SW 1271 (cell line): ENCODE measurements around the gene ZNF407.

ENCODE experiments used
- DNase-seq, 2 experiments: peaks; one replicate each; lab custom pipeline; 2025; lab: John Stamatoyannopoulos, UW

The ZNF407 gene

GRCh38 chr18:74790451-74790850, 192.8 kb downstream of the ZNF407 start:
- no peak for DNase-seq

DNA sequence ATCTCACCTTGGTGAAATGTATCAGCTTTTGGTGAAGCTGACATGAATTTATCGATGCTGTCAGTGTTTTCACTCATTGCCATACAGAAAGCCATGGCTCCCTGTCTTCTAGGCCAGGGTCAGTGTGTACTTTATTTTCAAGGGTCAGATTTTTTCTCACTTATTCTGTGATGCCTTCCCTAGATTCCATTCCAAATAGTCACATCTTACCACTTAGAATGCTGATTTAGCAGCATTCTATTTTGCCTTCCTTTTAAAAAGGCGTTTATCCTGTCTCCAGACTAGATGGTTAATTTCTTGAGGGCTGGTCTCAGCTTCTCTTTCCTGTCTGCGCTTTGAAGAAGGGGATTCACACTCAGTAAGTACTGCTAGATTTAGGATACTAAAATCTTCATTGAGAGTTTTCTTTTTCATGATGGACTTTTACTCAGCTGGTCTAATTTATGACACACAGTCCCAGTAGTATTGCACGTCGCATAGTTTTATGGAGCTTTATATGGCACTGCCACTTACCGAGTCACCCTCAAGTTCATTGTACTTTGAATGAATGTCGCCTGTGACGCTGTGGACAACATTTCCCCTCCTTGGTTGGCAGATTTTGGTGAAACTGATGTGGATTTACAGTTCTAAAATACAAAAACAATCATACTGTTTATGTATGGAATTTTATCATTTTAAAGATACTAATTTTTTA, 194.0 kb downstream of the ZNF407 start:
- no peak for DNase-seq

GRCh38 chr18:74793746-74794145, 196.1 kb downstream of the ZNF407 start:
- no peak for DNase-seq

GRCh38 chr18:74795751-74796150, 198.1 kb downstream of the ZNF407 start:
- DNase-seq = no peak

GRCh38 chr18:74796211-74796610, 198.5 kb downstream of the ZNF407 start:
- no peak for DNase-seq

DNA sequence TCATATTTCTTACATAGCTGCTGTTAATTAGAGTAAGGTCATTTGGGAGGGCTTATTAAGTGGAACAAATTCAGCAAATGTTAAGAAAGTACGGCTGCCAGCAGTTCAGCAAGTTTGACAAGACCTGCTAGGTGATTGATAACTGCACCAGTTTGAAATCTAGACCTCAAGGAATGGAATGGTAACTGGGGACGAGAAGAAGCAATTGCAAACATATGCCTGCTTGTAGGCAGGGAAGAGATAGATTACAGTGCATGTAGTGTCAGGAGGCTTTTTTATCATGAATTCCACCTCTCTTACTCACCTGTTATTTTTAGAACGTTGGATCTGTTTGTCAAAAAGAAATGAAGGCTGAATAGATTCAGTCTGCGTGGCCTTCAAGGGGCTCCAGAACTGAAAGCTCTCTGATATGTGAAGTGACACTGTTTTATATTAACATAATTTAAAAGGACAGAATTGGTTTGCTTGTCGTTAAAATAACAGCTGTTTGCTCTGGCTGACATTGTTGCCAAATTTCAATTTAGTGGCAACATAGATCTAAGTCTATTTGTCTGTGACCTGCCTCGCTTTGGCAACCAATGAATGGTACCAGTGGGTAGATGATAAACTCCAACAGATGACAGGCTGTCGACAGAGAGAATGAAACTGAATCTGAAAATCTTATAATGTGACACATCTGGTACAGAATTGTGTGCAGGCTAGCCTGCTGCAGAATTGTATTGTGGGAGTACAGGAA, 199.3 kb downstream of the ZNF407 start:
- peak in 1 of 2 experiments; percentile 37 for DNase-seq

GRCh38 chr18:74797577-74798151, 200.0 kb downstream of the ZNF407 start:
- no peak for DNase-seq

DNA sequence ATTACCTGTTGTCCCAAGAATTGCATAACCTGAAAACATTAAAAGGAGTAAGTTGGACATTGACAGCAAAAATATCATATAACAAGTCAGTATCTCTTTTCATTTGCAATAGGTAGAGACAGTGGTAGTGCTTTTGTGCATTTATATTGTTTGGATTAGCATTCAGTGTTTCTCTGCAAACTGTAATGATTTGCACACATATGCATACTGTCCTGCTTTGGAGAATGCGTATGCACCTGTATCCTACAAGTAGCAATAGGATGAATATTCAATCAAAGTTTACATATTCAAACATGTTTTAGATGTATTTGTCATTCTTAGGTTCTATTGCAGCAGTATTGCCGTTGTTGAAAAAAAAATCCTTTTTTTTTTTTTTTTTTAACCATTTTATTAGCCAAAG, 201.9 kb downstream of the ZNF407 start:
- DNase-seq = no peak

DNA sequence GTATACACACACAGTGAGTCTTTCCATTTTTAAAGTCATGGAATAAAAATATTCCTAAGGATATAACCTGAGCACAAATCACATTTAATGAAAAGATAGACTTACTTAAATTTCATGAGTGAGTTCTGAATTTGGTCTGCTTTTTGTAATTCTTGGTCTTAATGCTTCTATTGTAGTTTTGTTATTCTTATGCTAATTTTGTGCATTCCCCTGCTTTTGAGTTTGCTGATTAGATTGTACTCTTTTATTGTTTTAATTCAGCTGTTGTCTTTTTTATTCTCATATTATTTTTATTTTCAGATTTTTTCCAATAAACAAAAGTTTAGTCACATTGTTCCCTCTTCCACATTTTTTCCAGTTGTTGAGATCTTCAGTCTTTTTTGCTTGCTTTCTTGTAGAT, 202.4 kb downstream of the ZNF407 start:
- no peak for DNase-seq

DNA sequence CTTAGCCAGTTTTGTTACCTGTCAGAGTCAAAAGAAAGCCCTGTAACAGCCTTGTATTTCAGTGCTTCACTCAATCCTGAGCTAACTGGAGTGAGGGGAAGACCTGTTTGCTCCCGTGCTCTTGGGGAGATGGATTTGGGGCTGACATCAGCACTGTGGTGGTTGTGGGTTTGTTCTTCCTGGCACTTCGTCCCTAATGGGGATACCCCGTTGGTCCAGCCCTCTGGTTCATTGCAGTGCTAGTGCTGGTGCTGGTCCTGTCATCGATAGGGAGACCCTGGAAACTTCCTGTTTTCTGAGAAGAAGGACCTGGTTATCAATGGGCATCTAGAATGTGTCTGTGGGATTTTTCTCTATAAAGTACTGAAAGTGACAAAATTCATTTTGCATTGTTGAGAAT, 205.4 kb downstream of the ZNF407 start:
- DNase-seq = no peak

GRCh38 chr18:74803769-74804168, 206.1 kb downstream of the ZNF407 start:
- no peak for DNase-seq

DNA sequence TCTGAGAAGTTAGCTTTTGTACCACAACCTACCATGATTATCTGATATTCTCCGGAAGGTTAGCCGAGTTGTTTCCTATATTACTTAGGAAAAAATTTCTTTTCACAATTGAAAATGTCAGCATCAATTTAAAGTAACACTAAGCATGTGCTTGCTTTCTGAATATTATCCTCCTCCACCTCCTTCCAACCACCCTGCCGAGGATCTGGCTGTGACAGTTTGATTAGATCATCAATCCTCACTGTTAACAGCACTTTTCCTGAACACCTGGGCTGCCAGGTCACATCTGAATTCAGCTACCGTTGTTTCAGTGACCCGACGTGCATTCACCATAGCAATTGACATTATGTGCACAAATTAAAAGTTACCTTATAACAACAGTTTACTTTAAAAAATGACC, 207.0 kb downstream of the ZNF407 start:
- DNase-seq = no peak

DNA sequence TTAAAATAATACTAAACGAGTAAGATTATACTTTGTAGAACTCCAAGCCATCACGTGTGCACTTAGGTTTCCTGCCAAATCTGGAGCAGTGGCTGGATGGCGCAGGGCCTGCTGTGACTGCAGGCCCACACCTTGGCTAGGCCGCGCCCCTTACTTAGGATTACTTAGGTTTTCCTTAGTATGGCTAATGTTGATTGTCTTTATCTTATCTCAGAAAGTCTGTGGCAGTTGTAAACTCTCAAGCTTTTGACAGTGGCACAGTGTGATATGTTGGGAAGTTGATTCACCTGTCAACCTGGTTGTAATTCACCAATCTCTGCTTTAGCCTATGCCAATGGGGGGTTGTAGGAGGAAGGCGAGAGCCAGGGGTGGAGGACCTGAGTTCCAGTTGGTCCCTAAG, 208.4 kb downstream of the ZNF407 start:
- DNase-seq = no peak

GRCh38 chr18:74806700-74807416, 209.2 kb downstream of the ZNF407 start:
- peak; percentile 40 to 85 for DNase-seq

GRCh38 chr18:74817576-74817975, 219.9 kb downstream of the ZNF407 start:
- DNase-seq = no peak

DNA sequence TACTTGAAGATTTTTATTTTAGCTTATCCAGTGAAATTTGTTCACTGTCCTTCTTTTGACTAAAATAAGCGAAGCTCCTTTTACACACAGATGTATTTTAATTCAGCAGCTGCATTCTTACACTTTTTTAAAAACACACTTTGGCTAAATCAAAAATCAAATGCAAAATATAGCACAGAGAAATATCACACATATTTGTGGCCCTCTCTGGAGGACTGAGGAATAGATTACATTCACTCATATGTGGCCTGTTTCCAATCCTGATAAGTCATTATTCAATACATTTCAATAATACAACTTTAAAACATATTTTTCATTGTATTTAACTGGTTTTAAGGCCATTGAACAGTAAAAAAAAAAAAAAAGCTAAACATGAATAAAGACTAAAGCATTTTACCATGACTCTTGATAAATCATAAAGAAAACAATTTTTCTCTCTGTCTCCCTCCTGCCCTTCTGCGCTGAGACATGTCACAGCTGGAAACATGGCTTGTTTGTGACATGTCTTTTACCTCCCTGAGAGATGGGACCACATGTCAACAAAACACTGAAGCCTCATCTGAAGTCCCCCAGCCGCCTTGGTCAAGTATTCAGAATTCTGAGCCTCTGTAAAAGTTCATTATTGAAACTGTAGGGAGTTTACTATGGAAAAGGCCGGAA, 221.0 kb downstream of the ZNF407 start:
- DNase-seq = no peak

- DNase-seq = peak; percentile 3 to 32
Observed at GRCh38 chr18:74819433-74820059, 221.9 kb downstream of the ZNF407 start.

- no peak for DNase-seq
Observed at GRCh38 chr18:74820160-74820780, 222.6 kb downstream of the ZNF407 start.

DNA sequence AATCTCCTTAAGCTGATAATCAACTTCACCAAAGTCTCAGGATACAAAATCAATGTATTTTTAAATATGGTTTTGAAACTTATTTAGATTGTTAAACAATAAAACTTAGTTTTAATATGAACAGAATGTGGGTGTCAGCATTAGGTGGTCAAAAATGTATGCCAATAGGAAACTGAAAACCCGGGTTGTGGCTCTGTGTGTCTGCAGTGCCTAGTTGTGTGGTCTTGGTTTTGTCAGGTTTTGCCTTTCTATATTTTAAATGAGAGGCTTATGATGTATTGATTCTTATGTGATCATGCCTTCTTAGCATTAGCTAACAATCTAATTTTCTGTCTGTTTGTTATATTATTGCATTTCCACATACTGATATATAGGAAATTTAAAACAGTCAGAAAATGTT, 227.8 kb downstream of the ZNF407 start:
- no peak for DNase-seq

DNA sequence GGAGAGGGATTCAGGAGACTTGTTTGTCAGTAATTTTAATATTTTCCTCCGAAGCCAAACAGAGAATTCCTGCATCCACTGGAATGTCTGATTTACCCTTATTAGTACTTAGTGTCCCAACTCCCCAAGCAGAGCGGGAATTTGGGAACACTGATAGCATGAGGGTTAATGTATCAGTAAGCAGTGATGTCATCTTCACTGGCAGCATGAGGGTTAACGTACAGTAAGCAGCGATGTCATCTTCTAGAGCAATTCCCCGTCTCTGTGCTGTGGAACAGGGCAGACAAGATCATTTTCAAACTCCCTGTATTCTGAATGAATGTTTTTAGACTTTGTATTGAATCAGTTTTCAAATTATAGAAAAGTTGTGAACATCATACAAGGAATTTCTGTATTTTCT, 228.9 kb downstream of the ZNF407 start:
- DNase-seq = no peak

GRCh38 chr18:74828200-74828599, 230.5 kb downstream of the ZNF407 start:
- DNase-seq = no peak
